PC-3 (cell line): ENCODE data around the gene TOMM22.

Source experiments
- CTCF ChIP-seq: fragments of 300-600 bp; sonication (generic); conservative IDR thresholded peaks from 2 replicates; pipeline ENCODE4 v1.5.1; 2017; ENCODE audit warnings: antibody characterized with exemption, low read depth, mild to moderate bottlenecking, low read length
- EZH2phosphoT487 ChIP-seq: fragments of 300-600 bp; sonication (generic); IDR thresholded peaks from 2 replicates; pipeline ENCODE4 v1.6.1; 2018; ENCODE audit warnings: mild to moderate bottlenecking, antibody characterized with exemption, low read length, borderline replicate concordance

DNA sequence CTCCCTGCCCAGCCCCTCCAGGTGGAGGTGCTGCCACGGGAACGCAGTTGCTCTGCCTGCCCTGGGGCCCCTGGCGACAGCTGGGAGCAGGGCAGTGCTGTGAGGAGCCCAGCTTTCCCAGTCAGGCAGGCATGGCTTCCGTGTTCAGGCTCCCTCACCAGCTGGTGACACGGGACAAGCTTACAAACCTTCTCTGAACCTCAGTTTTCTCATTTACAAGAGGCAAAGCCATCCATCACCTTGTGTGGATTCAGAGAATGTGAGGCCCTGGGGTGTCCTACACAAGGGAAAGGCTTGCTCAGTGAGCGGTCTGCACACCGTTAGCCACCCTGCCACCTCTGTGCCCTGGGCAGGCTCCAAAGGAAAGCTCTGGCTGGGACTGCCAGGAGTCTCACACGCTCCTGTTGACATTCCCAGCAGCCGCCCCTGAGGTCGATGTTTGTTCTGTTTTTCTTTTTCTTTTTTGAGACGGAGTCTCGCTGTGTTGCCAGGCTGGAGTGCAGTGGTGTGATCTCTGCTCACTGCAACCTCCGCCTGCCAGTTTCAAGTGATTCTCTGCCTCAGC, 50.6 kb downstream of the TOMM22 start:
- no peak for TF ChIP-seq EZH2phosphoT487
- TF ChIP-seq CTCF = no peak
